ENCODE data around the gene ITGB6. TPM values are rescaled to one million over a fixed set of nuclear protein-coding genes. Genes with fewer than 3 reads are reported as not detected.

Gene ITGB6
- total and polyA plus RNA-seq, 10 of the 15 experiments (the other 5 are each of a cell fraction or from before 2014, with no cell fraction given) = 0.04 TPM; not detected in 9

- no peak for TF ChIP-seq MAX (IDR thresholded peaks at IDR 0.05; ENCODE audit: low read depth, low read length)
- no peaks in the 10 kb centered on the region for H3K4me1 ChIP-seq (ENCODE audit: control insufficient read depth, insufficient read depth, low read length)
- H3K27ac ChIP-seq (ENCODE audit: control insufficient read depth, insufficient read depth) = no peak overlapping the region
- intact Hi-C loops (cut with micrococcal nuclease; ENCODE audit: unreplicated experiment) = no loop called here
- no peak overlapping the region for H3K4me3 ChIP-seq
- FAIRE-seq = no peak
- no peaks in the 10 kb centered on the region for H3K27me3 ChIP-seq (replicated peaks in 1 of 2; ENCODE audit: control insufficient read depth in 2 of 2, insufficient read depth in 2 of 2, low read length in 1 of 2)
- no peaks in the 10 kb centered on the region for H3K79me2 ChIP-seq (ENCODE audit: control insufficient read depth, insufficient read depth, low read length)
- no peak for DNase-seq (ENCODE audit: low read depth, low spot score)
- no peak overlapping the region for H3K4me2 ChIP-seq (ENCODE audit: control insufficient read depth, insufficient read depth)
- H3K9ac ChIP-seq (ENCODE audit: control insufficient read depth, insufficient read depth, low read length) = no peak overlapping the region
- H2AFZ ChIP-seq (ENCODE audit: control insufficient read depth, low read depth, low read length) = no peak overlapping the region
- ChIA-PET RAD21 (ENCODE audit: unreplicated experiment) (no interaction called here), POLR2A (interaction anchor here (0.5 kb wide), 1 partner anchor 9 kb away, joined by 3 read pairs; no protein-coding TSS in a partner anchor), SMC1A (ENCODE audit: uncharacterized antibody, unreplicated experiment) (interaction anchor here (3.2 kb wide), 1 partner anchor 16 kb away, joined by 16 read pairs; no protein-coding TSS in a partner anchor), CTCF (interaction anchor here (1.2 to 1.7 kb wide), 2 partner anchors 12 to 14 kb away, joined by 3 to 4 read pairs; no protein-coding TSS in a partner anchor)
- 31% methylated on average over 4 of the region's 4 CpGs for WGBS (ENCODE audit: insufficient coverage, insufficient replicate concordance, low lambda C conversion rate, missing lambda C conversion rate)
- in situ Hi-C loops (cut with MboI) = no loop called here
- no peaks in the 10 kb centered on the region for H3K36me3 ChIP-seq (ENCODE audit: control insufficient read depth in 2 of 2, insufficient read depth in 2 of 2, low read length in 1 of 2)
- ATAC-seq = no peak
- no peaks in the 10 kb centered on the region for H4K20me1 ChIP-seq (ENCODE audit: control insufficient read depth, insufficient read depth)
- no TSS peak for BruUV-seq (replicated peaks)
- peaks cover 11% of the 10 kb centered on the region for H3K9me3 ChIP-seq (replicated peaks; ENCODE audit: control insufficient read depth, insufficient read depth, low read length)
Measured at GRCh38 chr2:160092445-160092844, 107.6 kb downstream of the ITGB6 start.

- in situ Hi-C loops (cut with MboI) (no loop called here), intact Hi-C loops (cut with micrococcal nuclease; ENCODE audit: unreplicated experiment) (no loop called here)
- SMC1A ChIA-PET (ENCODE audit: uncharacterized antibody, unreplicated experiment) = interaction anchor here (1.4 to 3.2 kb wide), 2 partner anchors 15 to 18 kb away, joined by 4 to 16 read pairs; no protein-coding TSS in a partner anchor
- Histone ChIP-seq H3K9me3 (replicated peaks; ENCODE audit: control insufficient read depth, insufficient read depth, low read length) (peaks cover 13% of the 10 kb centered on the region), H3K36me3 (ENCODE audit: control insufficient read depth in 2 of 2, insufficient read depth in 2 of 2, low read length in 1 of 2) (no peaks in the 10 kb centered on the region), H2AFZ (ENCODE audit: control insufficient read depth, low read depth, low read length) (no peak overlapping the region), H3K9ac (ENCODE audit: control insufficient read depth, insufficient read depth, low read length) (no peak overlapping the region), H3K4me3 (no peak overlapping the region), H3K79me2 (ENCODE audit: control insufficient read depth, insufficient read depth, low read length) (no peaks in the 10 kb centered on the region), H4K20me1 (ENCODE audit: control insufficient read depth, insufficient read depth) (no peaks in the 10 kb centered on the region), H3K4me2 (ENCODE audit: control insufficient read depth, insufficient read depth) (no peak overlapping the region), H3K27me3 (replicated peaks in 1 of 2; ENCODE audit: control insufficient read depth in 2 of 2, insufficient read depth in 2 of 2, low read length in 1 of 2) (no peaks in the 10 kb centered on the region), H3K4me1 (ENCODE audit: control insufficient read depth, insufficient read depth, low read length) (no peaks in the 10 kb centered on the region), H3K27ac (ENCODE audit: control insufficient read depth, insufficient read depth) (no peak overlapping the region)
- RAD21 ChIA-PET (ENCODE audit: unreplicated experiment) = no interaction called here
- DNase-seq (ENCODE audit: low read depth, low spot score) = no peak
- ATAC-seq = no peak
- CTCF ChIA-PET = interaction anchor here (0.6 to 3.7 kb wide), 10 partner anchors 10 to 1189 kb away, joined by 3 to 19 read pairs (median 4); no protein-coding TSS in a partner anchor
- POLR2A ChIA-PET = interaction anchor here (0.6 to 0.7 kb wide), 2 partner anchors 105 to 230 kb away, joined by 3 to 6 read pairs; no protein-coding TSS in a partner anchor
- BruUV-seq (replicated peaks) = no TSS peak
- no peak for FAIRE-seq
- no peak for TF ChIP-seq E4F1 (IDR thresholded peaks at IDR 0.05; ENCODE audit: borderline replicate concordance, partially characterized antibody)
- TF ChIP-seq TCF7 (IDR thresholded peaks at IDR 0.05; ENCODE audit: borderline replicate concordance) = no peak
- no peak for TF ChIP-seq NFXL1 (IDR thresholded peaks at IDR 0.05; ENCODE audit: borderline replicate concordance)
- TF ChIP-seq USF2 (IDR thresholded peaks at IDR 0.05; ENCODE audit: borderline replicate concordance, low read depth, low read length) = no peak
- no peak for TF ChIP-seq PKNOX1 (IDR thresholded peaks at IDR 0.05)
- TF ChIP-seq ZNF24 (IDR thresholded peaks at IDR 0.05) = no peak
- no peak for TF ChIP-seq SP1 (IDR thresholded peaks at IDR 0.05; ENCODE audit: low read depth, low read length)
- no peak for TF ChIP-seq MXI1 (IDR thresholded peaks at IDR 0.05; ENCODE audit: low read depth, low read length)
- no peak for TF ChIP-seq HDGF (IDR thresholded peaks at IDR 0.05)
Measured at GRCh38 chr2:160091381-160091780, 108.7 kb downstream of the ITGB6 start.

All from GM12878 (cell line).